Measurements from ENCODE around the gene CMPK1.

GRCh38 chr1:47371016-47371517 lies 37.5 kb downstream of the CMPK1 start:
- TF ChIP-seq, protein P1, sequence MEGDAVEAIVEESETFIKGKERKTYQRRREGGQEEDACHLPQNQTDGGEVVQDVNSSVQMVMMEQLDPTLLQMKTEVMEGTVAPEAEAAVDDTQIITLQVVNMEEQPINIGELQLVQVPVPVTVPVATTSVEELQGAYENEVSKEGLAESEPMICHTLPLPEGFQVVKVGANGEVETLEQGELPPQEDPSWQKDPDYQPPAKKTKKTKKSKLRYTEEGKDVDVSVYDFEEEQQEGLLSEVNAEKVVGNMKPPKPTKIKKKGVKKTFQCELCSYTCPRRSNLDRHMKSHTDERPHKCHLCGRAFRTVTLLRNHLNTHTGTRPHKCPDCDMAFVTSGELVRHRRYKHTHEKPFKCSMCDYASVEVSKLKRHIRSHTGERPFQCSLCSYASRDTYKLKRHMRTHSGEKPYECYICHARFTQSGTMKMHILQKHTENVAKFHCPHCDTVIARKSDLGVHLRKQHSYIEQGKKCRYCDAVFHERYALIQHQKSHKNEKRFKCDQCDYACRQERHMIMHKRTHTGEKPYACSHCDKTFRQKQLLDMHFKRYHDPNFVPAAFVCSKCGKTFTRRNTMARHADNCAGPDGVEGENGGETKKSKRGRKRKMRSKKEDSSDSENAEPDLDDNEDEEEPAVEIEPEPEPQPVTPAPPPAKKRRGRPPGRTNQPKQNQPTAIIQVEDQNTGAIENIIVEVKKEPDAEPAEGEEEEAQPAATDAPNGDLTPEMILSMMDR (IDR thresholded peaks at IDR 0.05), result no peak
- TF ChIP-seq ZFX (IDR thresholded peaks at IDR 0.05; ENCODE audit: borderline replicate concordance), result no peak
